Esophagus muscularis mucosa (tissue), 4 donors: ENCODE results near the gene PLBD2. TPM values are rescaled to one million over a fixed set of nuclear protein-coding genes. Genes with fewer than 3 reads are reported as not detected.

Experiments used
- DNase-seq: peaks from one replicate; pipeline ENCODE4 v3.0.0-alpha.2; 2017; ENCODE audit errors: extremely low spot score
- H3K27ac ChIP-seq, 4 donors: fragments of 200-600 bp; sonication (generic); replicated peaks in 1 of 4; 1 replicate in 3 of 4; 2 replicates in 1 of 4; pipeline ENCODE4 v1.5.1; 2016 to 2019; ENCODE audit warnings: mild to moderate bottlenecking in 1 of 4
- H3K27me3 ChIP-seq, 4 donors: fragments of 200-600 bp; sonication (generic); one replicate each; pipeline versions ENCODE4 v1.5.1 to v1.6.0; 2016 to 2019
- H3K36me3 ChIP-seq, 4 donors: fragments of 200-600 bp; sonication (generic); one replicate each; pipeline ENCODE4 v1.5.1; 2016 to 2019
- H3K4me1 ChIP-seq, 4 donors: fragments of 200-600 bp; sonication (generic); one replicate each; pipeline ENCODE4 v1.5.1; 2016 to 2019
- H3K4me3 ChIP-seq, 4 donors: fragments of 200-600 bp; sonication (generic); 1 replicate in 2 of 4; 2 replicates in 2 of 4; pipeline ENCODE4 v1.5.1; 2016 to 2019; ENCODE audit warnings: mild to moderate bottlenecking in 4 of 4, moderate library complexity in 1 of 4
- H3K9me3 ChIP-seq, 4 donors: fragments of 200-600 bp; sonication (generic); 1 replicate in 3 of 4; 2 replicates in 1 of 4; pipeline ENCODE4 v1.5.1; 2016 to 2019
- CTCF ChIP-seq, 3 experiments: fragments of 200-600 bp in 2 of 3; fragments of 450-650 bp in 1 of 3; sonication (generic) in 2 of 3; IDR thresholded peaks; one replicate each; pipeline ENCODE4 v1.5.1; 2017 to 2019; ENCODE audit warnings: antibody characterized with exemption in 3 of 3, mild to moderate bottlenecking in 2 of 3, moderate library complexity in 1 of 3
- EP300 ChIP-seq: sonication (generic); formaldehyde crosslinking; IDR thresholded peaks from one replicate; pipeline ENCODE4 v1.6.1; 2017; ENCODE audit warnings: antibody characterized with exemption
- POLR2A ChIP-seq: fragments of 450-650 bp; IDR thresholded peaks from one replicate; pipeline ENCODE4 v1.6.1; 2017; ENCODE audit warnings: antibody characterized with exemption, moderate library complexity, mild to moderate bottlenecking, low read depth
- POLR2AphosphoS5 ChIP-seq, 2 donors: sonication (generic); formaldehyde crosslinking; IDR thresholded peaks; one replicate each; pipeline ENCODE4 v1.6.1; 2017; ENCODE audit warnings: antibody characterized with exemption in 2 of 2
- WGBS: methylation state at CpG from one replicate; pipeline ENCODE4 v1.1.5; 2018; 5-methylcytosine and 5-hydroxymethylcytosine counted together
- intact Hi-C: fragments of 100-400 bp; cut with DNase I; formaldehyde crosslinking; loops from one replicate; pipeline ENCODE4 v1.15.1; 2023
- total RNA-seq, 4 donors: library from RNA; depleted of rRNA; stranded (reverse); fragments of >200 nt; gene quantifications; one replicate each; pipeline versions ENCODE4 v1.1.0 to v1.2.1, GENCODE V29; 2016

PLBD2 gene
- total RNA-seq, 4 donors from 2014 or later: 30.2 to 60.9 (median 33.1) TPM

DNA sequence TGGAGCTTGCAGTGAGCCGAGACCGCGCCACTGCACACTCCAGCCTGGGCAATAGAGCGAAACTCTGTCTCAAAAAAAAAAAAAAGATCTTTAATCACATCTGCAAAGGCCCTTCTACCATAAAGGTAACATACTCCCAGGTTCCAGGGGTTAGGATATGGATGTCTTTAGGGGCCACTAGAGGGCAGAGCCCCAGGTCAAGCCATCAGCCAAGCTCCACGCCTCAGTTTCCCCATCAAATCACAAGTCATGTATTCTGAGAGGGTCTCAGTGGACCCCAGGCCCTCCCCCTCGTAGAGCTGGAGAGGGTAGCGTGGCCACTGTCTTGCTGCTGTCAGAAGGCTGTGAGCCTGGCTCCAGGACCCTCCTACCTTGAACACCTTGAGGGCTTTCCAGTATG, 42.2 kb upstream of the PLBD2 start:
- 92% methylated on average over 5 of the region's 7 CpGs for WGBS
- H3K9me3 ChIP-seq: no peaks in the 10 kb centered on the region
- peaks cover 0 to 11% (median 5%) of the 10 kb centered on the region in 4 donors for H3K4me1 ChIP-seq
- TF ChIP-seq CTCF (IDR thresholded peaks at IDR 0.05): no peak
- TF ChIP-seq EP300: no peak
- TF ChIP-seq POLR2A: no peak
- TF ChIP-seq POLR2AphosphoS5 (IDR thresholded peaks at IDR 0.05): no peak
- no peaks in the 10 kb centered on the region for H3K27me3 ChIP-seq
- intact Hi-C loops: loop anchor here (10.0 kb wide), 2 partner anchors 109 to 599 kb away; partner anchors contain the start of gene SDSL
- no peak overlapping the region for H3K4me3 ChIP-seq
- peaks cover 27 to 98% (median 85%) of the 10 kb centered on the region in 4 donors for H3K36me3 ChIP-seq
- DNase-seq: no peak
- H3K27ac ChIP-seq: no peak overlapping the region

DNA sequence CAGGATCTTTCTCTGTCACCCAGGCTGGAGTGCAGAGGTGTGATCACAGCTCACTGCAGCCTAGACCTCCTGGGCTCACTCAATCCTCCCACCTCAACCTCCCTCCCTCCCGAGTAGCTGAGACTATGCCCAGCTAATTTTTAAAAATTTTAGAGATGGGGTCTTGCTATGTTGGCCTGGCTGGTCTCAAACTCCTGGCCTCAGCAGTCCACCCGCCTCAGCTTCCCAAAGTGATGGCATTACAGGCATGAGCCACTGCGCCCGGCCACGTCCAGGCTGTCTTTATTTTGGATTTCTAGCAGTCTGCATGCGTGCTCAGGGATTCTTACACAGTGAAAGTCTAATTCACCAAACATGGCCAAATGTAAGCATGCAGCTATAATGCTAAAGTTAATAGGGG, 41.3 kb upstream of the PLBD2 start:
- peaks cover 30 to 93% (median 84%) of the 10 kb centered on the region in 4 donors for H3K36me3 ChIP-seq
- no peak for TF ChIP-seq CTCF (IDR thresholded peaks at IDR 0.05)
- no peak for TF ChIP-seq POLR2A
- no peak for TF ChIP-seq POLR2AphosphoS5 (IDR thresholded peaks at IDR 0.05)
- no peak for TF ChIP-seq EP300

GRCh38 chr12:113318046-113318656, 40.2 kb upstream of the PLBD2 start:
- intact Hi-C loops: loop anchor here (10.0 kb wide), 2 partner anchors 107 to 597 kb away; partner anchors contain the start of gene SDSL
- H3K27ac ChIP-seq: no peak overlapping the region

More for the DNA sequence above, 41.3 kb upstream of the PLBD2 start:
- Histone ChIP-seq H3K4me3 (no peak overlapping the region), H3K27me3 (no peaks in the 10 kb centered on the region), H3K9me3 (no peaks in the 10 kb centered on the region), H3K27ac (no peak overlapping the region), H3K4me1 (peaks cover 0 to 11% (median 5%) of the 10 kb centered on the region in 4 donors)
- intact Hi-C loops: loop anchor here (10.0 kb wide), 2 partner anchors 108 to 598 kb away; partner anchors contain the start of gene SDSL
- DNase-seq: no peak
- 93% methylated on average over 6 of the region's 6 CpGs for WGBS

DNA sequence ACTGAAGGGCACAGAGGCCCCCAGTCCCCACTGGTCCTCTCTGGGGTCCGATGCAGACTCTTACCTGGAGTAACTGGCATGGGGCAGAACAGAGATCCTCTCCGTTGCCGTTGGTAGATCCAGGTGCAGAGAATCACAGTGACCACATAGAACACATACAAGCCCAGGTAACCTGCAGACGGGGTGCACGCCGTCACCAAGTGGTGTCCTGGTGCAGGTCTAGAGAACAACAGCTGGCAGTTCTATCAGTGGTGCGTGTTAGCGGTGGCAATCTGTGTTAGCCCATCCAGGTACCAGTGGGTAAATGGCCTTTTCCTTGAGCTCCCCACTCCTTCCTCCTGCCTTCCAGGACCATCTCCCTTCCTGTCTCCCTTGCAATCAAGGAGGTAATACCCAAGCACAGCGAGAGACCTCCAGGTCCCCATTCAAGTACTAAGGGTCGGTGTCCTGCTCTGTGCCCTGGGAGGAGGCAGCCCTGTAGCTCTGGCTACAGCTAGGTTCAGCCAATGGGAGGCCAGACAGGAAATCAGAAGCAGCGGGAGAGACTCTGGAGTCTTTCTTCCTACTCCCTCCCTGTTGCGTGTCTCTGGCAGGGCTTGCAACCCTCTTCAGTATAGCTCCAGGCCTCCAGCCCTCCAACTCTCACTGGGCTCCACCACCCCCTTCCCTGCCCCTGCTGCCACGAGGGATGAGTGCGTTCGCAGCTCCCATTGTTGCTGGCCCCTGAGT, 39.3 kb upstream of the PLBD2 start:
- Histone ChIP-seq H3K27ac (no peak overlapping the region), H3K36me3 (peaks cover 26 to 79% (median 74%) of the 10 kb centered on the region in 4 donors), H3K4me1 (peaks cover 0 to 6% (median 2%) of the 10 kb centered on the region in 4 donors), H3K9me3 (no peaks in the 10 kb centered on the region), H3K27me3 (no peaks in the 10 kb centered on the region), H3K4me3 (no peak overlapping the region)
- intact Hi-C loops: loop anchor here (10.0 kb wide), 2 partner anchors 106 to 596 kb away; partner anchors contain the start of gene SDSL
- no peak for TF ChIP-seq POLR2A
- no peak for TF ChIP-seq EP300
- no peak for TF ChIP-seq POLR2AphosphoS5 (IDR thresholded peaks at IDR 0.05)
- no peak for TF ChIP-seq CTCF (IDR thresholded peaks at IDR 0.05)
- DNase-seq: no peak
- WGBS: 97% methylated on average over 7 of the region's 15 CpGs

More at GRCh38 chr12:113318046-113318656, 40.2 kb upstream of the PLBD2 start:
- 88% methylated on average over 4 of the region's 4 CpGs for WGBS
- DNase-seq: no peak
- no peak overlapping the region for H3K4me3 ChIP-seq
- H3K9me3 ChIP-seq: no peaks in the 10 kb centered on the region
- H3K36me3 ChIP-seq: peaks cover 29 to 85% (median 81%) of the 10 kb centered on the region in 4 donors
- no peaks in the 10 kb centered on the region for H3K27me3 ChIP-seq
- TF ChIP-seq POLR2A (no peak), CTCF (IDR thresholded peaks at IDR 0.05) (no peak), EP300 (no peak), POLR2AphosphoS5 (IDR thresholded peaks at IDR 0.05) (no peak)
- H3K4me1 ChIP-seq: peaks cover 0 to 11% (median 2%) of the 10 kb centered on the region in 4 donors
